Activated naive CD8-positive, alpha-beta T cell treated with anti-CD3 and anti-CD28 coated beads, Interleukin-2, amount 50 U/mL, for 16 hours (primary cell): ENCODE measurements around the gene SMAD1.

Source experiments
- DNase-seq: peaks from one replicate; pipeline ENCODE4 v3.0.0-alpha.2; 2020; ENCODE audit warnings: low read depth, low spot score

Gene SMAD1

DNA sequence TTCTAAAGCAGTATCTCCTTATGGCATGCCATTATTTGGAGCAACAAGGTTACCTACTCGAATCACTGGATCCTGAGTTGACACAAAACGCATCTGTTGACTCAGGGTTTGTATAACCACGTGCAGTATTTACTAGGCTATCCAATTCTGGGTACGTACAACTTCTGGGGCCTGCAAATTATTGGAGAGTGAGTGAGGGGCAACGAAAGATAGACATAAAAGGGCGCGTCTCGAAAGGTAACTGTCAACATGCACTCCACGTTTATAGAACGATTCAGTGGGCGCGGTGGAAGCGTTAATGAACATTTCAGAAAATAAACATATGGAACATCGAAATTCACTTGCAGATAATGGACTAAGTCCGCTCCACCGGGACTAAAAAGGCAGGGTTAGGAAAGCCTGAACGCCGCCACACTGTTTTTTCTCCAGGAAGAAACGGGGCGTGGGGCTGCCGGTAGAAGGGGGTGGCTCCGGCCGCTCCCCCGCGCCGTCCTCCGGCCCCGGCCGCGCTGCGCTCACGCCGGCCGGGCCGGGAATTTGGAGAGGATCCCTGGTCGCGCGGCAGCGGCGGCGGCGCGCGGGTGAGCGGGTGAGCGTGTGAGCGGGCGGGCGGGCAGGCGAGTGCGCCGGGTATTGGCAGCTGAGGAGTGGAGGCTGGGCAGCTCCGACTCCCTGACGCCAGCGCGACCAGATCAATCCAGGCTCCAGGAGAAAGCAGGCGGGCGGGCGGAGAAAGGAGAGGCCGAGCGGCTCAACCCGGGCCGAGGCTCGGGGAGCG is at the start of gene SMAD1:
Gene SMAD1 (plus strand): TSS at position 690 of the 778 bp plus-strand sequence. CDS start 32,761 bp downstream, outside the sequence.
- peak; percentile 7 for DNase-seq

- DNase-seq = no peak
Observed at GRCh38 chr4:145433684-145434083, 48.0 kb upstream of the SMAD1 start.

DNA sequence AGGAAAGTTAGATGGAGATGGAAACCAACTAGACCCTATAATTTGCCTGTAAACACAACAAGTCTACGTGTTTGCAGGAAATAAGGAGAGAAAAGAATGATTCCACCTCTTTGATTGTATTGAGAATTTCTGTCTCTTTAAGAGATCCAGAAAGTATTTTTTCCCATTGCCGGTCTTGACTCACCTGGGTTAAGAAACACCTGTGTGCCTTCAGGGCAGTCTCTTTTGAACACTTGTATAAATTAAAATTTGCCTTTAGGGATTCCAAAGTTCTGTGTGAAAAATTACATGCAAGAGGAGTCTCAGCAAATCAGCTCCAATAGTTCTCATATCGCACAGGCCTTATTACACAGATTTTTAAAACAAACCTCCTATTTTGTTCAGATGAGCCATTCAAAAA is 46.0 kb upstream of the SMAD1 start:
- DNase-seq = no peak

DNA sequence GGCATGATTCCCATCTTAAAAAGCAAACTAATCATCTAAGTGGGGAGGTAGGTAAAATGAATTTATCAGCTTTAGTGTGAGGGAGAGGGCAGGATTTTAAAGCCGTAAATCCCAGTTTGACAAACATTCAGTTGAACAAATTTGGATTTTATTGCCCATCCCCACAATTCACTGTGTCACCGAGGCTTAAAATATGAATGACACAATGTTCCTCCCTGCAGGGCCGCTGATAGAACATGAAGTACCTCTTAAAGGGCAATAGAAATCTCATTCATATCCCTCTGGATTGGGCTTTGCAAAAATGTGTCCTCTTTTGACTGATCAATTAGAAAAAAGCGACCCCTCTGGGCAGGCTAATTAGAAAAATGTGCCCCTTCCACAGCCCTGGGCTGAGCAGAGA is 45.5 kb upstream of the SMAD1 start:
- no peak for DNase-seq

- no peak for DNase-seq
Observed at GRCh38 chr4:145436796-145437195, 44.9 kb upstream of the SMAD1 start.

GRCh38 chr4:145437466-145437865 is 44.2 kb upstream of the SMAD1 start:
- no peak for DNase-seq

GRCh38 chr4:145438298-145438697 is 43.4 kb upstream of the SMAD1 start:
- no peak for DNase-seq

DNA sequence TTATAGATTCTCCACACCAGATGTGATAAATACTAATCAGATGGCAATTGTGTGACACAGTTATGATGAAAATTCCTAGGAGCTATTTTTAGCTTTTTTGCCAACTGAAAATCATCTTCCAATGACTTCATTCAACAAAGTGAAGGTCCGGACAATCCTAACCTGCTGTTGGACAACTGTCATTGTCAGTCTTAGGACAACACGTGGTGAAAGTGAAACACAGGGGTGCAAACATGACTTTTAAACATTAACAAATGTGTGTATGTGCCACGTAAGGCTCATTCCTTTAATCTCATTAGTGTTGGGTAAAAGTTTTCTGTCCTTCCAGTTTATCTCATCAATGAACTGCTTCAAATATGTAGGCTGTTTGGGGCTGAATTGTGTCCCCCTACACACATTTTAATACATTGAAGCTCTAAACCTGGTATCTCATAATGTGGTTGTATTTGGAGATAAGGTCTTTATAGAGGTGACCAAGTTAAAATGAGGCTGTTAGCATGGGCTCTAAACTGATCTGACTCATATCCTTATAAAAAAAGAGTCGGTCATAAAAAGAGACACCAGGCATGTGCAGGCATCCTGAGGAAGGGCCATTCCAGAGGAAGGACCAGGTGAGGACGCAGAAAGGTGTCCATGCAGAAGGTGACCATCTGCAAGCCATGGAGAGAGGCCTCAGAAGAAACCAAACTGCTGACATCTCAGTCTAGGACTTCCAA is 41.2 kb upstream of the SMAD1 start:
- no peak for DNase-seq

DNA sequence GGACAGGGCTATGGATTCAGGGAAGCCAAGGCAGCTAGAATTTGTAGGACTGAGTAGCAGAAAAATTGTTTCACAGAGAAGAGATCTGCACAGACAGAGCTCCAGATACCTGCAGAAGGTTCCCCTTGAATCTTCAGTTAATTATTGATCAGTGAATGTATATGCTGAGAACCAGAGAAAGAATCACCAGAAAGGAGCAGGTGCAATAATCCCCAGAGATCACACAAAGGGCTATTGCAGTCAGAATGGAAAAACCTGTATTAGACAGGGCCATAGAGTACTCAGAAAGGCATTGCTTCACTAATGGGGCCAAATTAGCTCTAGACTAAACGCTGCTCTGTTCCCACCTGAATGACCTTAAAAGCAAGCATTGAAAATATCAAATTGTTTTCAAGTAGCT is 35.5 kb upstream of the SMAD1 start:
- no peak for DNase-seq

DNA sequence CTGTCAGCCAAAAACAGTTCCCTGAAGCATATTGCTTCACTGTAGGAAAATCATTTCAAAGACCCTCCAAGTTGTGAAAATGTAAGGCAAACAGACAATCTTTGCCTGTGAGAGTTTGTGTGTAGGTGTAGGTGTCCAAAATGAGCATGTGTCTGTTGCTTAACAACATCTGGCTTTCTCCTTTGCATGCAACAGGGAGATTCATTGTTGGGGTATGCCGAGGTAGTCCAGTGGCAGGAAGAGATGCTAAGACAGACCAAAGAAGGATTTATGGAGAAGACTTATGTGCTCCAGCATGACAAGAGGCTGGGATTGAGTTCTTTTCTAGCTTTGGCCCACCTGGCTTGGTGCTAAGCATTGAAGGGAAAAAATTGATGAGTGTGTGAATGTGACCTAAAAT is 29.8 kb upstream of the SMAD1 start:
- no peak for DNase-seq

GRCh38 chr4:145452447-145453162 is 29.0 kb upstream of the SMAD1 start:
- no peak for DNase-seq

DNA sequence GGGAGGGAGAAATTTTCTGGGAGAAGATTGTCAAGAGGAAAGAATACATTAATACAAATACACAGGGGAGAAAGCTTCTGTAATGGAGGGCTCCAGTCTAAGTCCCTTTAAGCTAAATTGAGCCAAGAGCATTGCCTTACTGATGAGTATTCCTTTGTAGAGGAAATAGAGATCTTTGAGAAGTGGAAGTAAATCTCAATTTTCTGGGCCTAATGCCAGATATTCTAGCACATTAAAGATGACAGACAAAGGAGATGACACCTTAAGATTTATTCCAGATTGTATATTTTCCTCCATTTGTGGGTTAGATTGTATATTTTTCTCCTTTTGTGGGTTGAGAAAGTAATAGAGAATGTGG is 28.5 kb upstream of the SMAD1 start:
- no peak for DNase-seq

- no peak for DNase-seq
Observed at GRCh38 chr4:145473203-145473602, 8.4 kb upstream of the SMAD1 start.

GRCh38 chr4:145480257-145480656 is 1.4 kb upstream of the SMAD1 start:
- no peak for DNase-seq

DNA sequence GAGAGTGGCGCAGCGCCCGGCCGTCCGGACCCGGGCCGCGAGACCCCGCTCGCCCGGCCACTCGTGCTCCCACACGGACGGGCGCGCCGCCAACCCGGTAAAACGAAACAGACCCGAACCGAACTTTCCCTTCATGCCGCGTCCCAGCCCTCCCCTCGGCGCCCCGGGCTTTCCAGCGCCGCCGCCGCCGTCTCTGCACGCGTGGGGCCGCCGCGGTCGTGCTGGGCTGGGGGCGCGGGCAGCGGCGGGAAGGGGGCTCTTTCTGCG is 222 bp downstream of the SMAD1 start:
- DNase-seq = no peak

- DNase-seq = peak; percentile 65
Observed at GRCh38 chr4:145482209-145483037, 770 bp downstream of the SMAD1 start.

GRCh38 chr4:145483514-145483913 is 1.9 kb downstream of the SMAD1 start:
- no peak for DNase-seq

DNA sequence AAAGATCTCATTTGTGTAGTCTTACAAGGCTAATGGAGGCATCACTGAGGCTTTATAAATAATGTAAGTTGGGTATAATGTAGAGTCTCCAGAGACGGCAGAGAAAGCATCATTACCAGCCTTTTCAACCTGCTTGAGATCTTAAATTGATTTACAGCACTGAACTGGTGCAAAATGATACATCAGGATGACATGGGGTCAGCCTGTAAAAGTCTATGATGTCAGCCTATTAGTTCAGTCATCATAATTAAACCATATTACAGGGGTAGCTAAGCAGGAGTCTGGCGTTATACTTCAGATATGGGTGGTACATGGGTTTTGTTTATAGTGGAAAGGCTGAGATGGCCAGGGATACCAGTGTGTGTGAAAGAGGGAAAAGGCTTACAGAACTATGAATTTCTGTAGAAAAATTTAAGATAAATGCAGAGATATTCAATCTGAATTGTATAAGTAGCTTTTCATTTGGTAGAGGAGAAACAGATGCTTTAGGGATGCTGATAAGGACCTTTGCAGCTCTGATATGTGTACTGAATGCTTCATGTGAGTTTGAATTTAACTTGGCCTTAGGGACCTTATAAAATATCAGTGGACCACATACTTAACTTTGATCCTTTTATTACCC is 2.7 kb downstream of the SMAD1 start:
- DNase-seq = no peak

- no peak for DNase-seq
Observed at GRCh38 chr4:145485120-145485519, 3.5 kb downstream of the SMAD1 start.

DNA sequence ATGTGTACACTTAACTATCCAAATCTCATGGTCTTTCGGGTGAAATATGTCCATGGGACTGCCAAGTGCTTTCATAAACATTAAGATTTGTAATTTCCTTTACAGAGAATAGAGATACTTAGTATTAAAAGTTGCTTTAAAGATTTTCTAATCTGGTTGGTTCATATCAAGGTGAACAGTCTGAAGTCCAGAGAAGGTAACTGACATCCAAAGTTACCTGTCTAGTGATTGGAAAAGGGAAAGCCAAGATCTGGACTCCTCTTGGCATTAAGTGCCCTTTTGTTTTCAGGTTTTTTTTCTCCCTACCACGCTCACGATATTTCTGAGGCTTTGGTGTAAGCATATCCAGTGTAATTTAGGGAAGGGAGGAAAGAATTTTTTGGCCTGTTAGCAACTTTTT is 5.0 kb downstream of the SMAD1 start:
- no peak for DNase-seq

DNA sequence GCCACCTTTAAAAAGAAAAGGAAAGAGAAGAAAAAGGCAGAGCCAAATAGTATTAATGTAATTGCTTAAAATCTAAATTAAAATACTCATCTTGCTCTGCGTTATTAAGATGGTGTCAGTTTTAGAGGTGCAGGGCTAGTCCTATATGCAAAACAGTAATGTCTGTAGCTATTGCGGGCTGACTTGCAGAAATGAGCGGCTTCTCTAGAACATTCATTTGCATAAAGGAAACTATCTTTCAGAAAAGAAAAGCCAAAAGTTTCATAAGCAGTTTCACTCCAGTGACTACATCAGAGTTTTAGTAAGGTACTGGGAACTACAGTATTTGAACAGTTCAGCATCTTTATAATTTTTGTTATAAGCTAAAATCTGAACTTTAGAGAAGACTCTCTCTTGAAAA is 6.0 kb downstream of the SMAD1 start:
- no peak for DNase-seq

DNA sequence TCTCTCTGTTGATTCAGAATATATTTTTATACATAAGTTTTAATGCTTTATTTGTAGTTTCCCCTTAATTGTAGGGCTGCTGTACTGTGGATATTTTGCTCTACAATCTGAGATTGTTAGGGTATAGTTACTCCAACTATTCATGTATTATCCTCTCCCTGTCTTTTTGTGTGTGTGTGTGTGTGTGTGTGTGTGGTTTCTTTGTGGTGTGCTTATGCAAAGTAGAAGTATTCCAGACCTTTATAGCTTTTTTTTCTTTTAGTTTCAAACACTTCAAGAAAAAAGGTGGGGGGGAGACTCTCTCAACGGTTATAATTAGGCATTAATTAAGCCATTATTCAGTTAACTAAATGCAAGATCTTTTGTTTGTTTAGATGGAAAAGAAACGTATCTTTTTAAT is 6.7 kb downstream of the SMAD1 start:
- no peak for DNase-seq
